Measurements from ENCODE around the gene AK1. TPM values are rescaled to one million over a fixed set of nuclear protein-coding genes. Genes with fewer than 3 reads are reported as not detected.

AK1 gene
- total and polyA plus RNA-seq, 2 of the 13 experiments (the other 11 are each of a cell fraction or from before 2014, with no cell fraction given) = 19.1 to 32.8 TPM

DNA sequence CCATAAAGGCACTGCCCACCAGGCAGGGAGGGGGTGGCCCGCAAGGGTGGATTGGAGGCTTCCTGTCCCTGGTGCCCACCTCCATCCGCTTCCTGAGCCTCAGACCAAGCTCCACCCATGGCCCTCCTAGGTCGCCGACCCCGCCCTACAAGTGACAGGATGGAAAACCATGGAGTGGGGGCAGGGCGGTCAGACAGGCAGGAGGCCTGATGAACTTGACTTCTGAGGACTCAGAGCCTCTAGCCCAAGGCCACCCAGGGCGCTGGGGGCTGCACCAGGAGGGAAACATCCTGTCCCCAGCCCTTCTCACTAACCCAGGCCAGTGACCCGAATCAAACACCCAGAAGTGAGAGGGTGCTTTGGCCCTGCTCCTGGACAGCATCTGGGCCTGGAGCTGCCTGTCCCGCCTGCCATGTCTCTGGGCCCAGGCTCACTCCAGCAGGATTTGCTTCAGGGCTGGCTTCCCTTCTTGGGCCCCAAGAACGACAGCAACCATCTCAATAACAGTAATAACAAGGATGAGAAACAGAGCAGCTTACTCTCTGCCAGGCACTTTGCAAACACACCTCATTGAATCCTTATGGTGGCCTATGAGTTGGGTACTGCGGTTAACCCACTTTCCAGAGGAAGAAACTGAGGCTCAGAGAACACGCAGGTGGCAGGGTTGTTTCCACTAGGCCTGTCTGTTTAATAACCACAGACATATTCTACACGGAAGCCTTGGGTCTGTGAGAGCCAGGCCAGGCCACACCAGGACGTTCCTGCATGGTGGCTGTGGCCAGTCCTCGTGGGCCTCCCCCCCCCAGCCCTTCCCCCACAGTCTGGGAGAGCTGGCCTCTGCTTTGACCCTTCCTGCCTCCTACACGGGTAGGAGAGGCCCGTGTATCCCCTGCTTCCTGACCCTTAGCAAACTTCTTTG is 26.3 kb upstream of the AK1 start (continued):
- TF ChIP-seq TFE3 (CRISPR knock-in tag; IDR thresholded peaks at IDR 0.05) (no peak), FOXA1 (IDR thresholded peaks at IDR 0.05) (no peak), FOXA1 (CRISPR knock-in tag; IDR thresholded peaks at IDR 0.05) (peak; percentile 50), ZSCAN9 (CRISPR knock-in tag; IDR thresholded peaks at IDR 0.05; ENCODE audit: borderline replicate concordance) (no peak), ZNF770 (CRISPR knock-in tag; IDR thresholded peaks at IDR 0.05) (no peak), KLF6 (CRISPR knock-in tag; IDR thresholded peaks at IDR 0.05) (0 out of 2 replicates have a peak, but pooled peaks have one; percentile 51), ZBTB49 (CRISPR knock-in tag; IDR thresholded peaks at IDR 0.05; ENCODE audit: borderline replicate concordance) (no peak), SKIL (CRISPR knock-in tag; IDR thresholded peaks at IDR 0.05; ENCODE audit: borderline replicate concordance) (peak; percentile 99), ZNF704 (CRISPR knock-in tag; IDR thresholded peaks at IDR 0.05; ENCODE audit: borderline replicate concordance) (0 out of 2 replicates have a peak, but pooled peaks have one; percentile 53), ZBTB21 (CRISPR knock-in tag; IDR thresholded peaks at IDR 0.05) (no peak), BCL3 (CRISPR knock-in tag; IDR thresholded peaks at IDR 0.05) (peak; percentile 70; the same call in 1 of the 2 replicates), ZNF253 (CRISPR knock-in tag; IDR thresholded peaks at IDR 0.05; ENCODE audit: borderline replicate concordance) (no peak)
- TF ChIP-seq, protein P1, sequence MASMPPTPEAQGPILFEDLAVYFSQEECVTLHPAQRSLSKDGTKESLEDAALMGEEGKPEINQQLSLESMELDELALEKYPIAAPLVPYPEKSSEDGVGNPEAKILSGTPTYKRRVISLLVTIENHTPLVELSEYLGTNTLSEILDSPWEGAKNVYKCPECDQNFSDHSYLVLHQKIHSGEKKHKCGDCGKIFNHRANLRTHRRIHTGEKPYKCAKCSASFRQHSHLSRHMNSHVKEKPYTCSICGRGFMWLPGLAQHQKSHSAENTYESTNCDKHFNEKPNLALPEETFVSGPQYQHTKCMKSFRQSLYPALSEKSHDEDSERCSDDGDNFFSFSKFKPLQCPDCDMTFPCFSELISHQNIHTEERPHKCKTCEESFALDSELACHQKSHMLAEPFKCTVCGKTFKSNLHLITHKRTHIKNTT (CRISPR knock-in tag; IDR thresholded peaks at IDR 0.05) = no peak
- TF ChIP-seq, protein P2, sequence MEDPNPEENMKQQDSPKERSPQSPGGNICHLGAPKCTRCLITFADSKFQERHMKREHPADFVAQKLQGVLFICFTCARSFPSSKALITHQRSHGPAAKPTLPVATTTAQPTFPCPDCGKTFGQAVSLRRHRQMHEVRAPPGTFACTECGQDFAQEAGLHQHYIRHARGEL (CRISPR knock-in tag; IDR thresholded peaks at IDR 0.05) = no peak

Measured in HepG2 (cell line).